HG03460 (cell line): ENCODE measurements around the gene FMN2.

Source experiments
- ATAC-seq: cut with Tn5 transposase; IDR thresholded peaks from one replicate; pipeline ENCODE4 v1.9.1; 2021; ENCODE audit not compliant: unreplicated experiment

The FMN2 gene

DNA sequence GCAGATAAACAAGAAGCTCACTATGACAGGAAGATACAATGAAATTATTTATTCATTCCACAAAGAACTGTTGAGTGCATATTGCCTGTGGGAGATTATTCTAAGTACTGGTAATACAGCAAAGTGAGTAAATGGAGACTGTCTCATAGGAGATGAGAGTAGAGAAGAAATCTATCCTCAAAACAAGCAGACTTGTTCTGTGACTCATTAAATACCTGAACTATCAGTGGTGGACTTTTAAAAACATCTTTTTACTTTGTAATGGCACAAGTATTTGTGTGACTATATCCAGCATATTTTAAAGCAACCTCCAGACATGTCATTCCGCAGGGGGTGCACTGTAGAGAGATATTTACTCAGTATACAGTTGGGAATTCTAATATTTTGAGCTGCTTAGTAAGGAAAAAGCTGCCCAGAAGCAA, 259.2 kb downstream of the FMN2 start:
- no peak for ATAC-seq

DNA sequence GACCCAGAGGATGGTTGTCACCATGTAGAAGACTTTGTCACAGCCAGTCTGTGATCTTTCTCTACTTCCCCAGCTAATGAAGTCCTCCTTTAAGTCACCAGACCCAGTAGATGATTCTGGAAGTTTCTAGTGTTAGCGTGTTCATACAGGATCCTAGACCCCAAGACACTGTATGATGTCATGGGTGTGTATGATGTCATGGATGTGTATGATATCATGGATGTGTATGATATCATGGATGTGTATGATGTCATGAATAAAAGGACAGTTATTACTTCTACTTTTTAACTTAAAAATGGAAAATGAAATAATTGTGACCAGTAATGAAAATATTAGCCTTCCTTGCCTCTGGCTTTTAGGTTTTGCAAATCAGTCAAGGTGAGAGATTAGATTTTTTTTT, 260.0 kb downstream of the FMN2 start:
- no peak for ATAC-seq

GRCh38 chr1:240352769-240353168, 261.1 kb downstream of the FMN2 start:
- no peak for ATAC-seq

- ATAC-seq: no peak
Measured at GRCh38 chr1:240356568-240356967, 264.9 kb downstream of the FMN2 start.

GRCh38 chr1:240362046-240362445, 270.4 kb downstream of the FMN2 start:
- ATAC-seq: no peak

DNA sequence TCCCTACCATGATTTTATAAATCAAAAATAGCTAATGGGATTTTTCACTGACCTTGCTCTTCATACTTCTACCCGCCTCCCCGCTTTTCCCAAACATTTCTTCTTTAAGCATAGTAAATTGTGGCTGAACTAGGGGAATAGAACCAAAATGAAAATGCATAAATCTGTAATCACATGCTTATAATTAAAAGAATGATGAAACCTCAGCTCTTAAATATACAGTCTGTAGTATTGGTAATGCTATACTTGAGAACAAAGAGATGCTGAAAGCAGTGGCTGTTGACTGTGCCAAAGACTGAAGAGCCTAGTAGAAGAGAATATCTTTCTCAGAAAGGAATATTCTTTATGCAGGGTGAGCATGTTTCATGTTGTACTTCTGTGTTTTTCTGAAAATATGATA, 271.1 kb downstream of the FMN2 start:
- no peak for ATAC-seq

DNA sequence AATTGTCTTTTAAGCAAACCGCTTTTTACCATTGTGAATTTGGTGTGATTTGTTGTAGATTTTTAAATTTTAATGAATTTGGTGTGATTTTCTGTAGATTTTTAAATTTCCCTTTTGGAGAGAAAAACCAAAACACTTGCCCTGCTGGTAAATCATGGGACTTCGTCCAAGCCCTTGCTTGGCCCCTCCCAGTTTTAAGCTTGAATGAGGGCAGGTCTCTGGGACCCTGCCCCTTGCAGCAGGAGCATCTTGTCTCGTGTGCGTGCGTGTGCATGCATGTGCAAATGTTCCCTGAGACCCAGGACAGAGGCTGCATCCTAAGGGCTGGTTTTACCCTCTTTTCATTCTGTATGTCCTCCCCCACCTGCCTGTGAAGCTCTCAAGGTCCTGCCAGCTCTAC, 271.6 kb downstream of the FMN2 start:
- ATAC-seq: no peak

GRCh38 chr1:240363914-240364313, 272.2 kb downstream of the FMN2 start:
- ATAC-seq: no peak

GRCh38 chr1:240366636-240367035, 275.0 kb downstream of the FMN2 start:
- ATAC-seq: no peak

DNA sequence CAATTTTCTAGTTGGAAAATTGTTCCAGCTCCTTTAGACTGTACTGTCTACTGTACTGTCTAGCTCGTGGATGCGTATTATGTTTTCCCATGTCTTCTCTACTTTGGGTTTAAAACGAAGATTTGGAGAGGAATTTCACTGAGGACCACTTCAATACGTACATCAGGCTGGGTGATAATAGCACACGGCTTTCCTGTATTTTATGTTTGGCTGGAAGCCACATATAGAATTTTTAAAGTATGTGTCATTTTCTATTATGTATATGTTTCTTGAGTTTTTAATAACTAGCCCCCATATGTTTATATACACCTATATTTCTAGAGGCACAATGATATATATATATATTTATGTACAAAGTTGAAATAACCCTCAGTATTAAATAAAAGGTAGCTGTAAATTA, 293.9 kb downstream of the FMN2 start:
- ATAC-seq: no peak

DNA sequence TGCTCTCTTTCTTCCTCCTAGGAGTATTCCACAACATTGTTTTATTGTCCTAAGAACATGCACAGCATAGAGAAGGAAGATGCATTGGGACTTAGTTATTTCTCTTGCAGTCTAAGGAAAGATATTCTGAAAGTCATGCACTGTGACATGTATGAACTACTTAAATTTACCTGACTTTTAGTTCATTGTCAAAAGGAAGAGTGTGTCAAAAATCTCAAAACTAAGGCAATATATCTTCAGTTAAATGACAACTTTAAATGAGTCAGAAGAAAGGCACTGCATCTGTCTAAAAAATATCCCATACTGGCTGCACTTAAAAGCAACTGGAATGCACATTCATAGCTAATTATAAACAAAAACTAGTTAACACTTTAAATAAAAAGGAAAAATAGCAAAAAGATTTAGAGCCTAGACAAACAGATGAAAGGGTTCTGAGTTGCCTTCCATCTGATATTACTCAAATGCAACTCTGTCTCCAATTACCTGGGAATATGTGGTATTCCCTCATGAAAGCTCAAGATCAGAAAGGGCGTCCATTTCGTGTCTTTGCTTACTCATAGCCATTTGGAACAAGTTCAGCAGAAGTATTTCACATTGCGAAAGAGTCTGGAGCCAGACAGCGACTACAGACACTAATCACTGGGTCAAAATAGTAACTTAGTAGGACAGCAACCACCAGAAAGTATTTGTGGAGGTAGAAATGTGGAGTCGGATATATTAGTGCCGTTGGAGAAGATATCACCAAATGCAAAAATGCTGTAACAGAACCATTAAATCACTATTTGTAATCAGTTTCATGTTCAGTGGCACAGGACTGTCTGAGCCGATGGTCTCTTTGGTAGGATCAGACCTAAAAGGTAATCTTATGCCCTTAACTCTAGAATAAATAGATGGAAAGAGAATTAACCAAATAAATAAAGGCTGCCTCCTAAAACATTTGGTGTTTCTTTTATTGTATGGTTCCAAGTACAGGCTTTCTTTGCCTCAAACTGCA, 294.6 kb downstream of the FMN2 start:
- ATAC-seq: no peak

DNA sequence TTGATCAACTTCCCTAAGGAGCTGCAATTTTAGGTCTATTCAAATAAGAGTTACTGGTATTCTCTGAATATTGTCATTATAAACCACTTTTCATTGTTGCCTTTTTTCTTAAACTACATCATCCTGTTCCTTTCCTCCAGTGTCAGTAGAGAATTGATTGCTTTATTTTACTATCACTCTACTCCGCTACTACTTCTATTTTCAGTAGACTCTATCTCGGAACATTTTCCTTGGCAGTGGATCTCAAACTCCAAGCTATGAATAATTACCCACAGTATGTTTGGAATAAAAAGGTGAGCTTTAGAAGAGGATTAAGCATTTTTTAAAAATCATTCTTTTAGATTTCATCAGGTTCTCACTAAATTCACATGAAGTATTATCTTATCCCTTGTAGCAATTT, 295.4 kb downstream of the FMN2 start:
- ATAC-seq: no peak

DNA sequence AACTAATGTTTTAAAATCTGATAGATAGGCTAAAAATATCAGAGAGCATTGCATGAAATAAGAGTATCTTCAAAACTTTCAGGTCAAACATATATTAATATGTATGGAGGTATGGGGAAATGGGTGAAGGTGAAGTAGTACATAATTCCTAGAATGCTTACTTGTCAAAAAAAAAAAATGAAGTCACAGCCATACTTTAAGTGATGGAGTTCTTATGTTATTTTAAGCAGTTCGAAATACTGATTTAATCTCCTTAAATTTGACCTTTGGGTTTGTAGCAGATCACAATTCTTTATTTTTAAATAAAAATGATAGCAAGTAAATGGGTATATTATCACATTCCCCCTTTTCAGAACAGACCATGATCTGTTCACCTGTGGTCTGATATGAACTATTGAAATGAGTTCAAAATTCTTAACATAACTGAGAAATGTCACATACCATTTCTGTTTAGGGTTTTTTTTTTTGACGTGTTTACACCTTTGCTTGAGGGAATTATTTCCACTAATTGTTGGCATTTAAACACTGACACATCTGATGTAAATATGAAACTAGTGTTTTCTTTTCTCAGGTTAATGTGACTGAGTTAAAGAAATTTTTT, 300.1 kb downstream of the FMN2 start:
- ATAC-seq: no peak

DNA sequence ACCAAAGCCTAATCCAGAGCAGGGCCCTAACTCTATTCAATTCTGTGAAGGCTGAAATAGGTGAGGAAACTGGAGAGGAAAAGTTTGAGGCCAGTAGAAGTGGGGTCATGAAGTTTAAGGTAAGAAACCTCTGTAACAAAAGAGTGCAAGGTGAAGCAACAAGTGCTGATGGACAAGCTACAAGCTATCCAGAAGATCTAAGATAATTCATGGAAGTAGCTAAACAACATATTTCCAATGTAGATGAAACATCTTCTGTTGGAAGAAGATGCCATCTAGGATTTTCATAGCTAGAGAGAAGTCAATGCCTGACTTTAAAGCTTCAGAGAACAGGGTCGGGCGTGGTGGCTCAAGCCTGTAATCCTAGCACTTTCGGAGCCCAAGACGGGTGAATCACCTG, 302.7 kb downstream of the FMN2 start:
- no peak for ATAC-seq

GRCh38 chr1:240395336-240395735, 303.7 kb downstream of the FMN2 start:
- ATAC-seq: no peak

DNA sequence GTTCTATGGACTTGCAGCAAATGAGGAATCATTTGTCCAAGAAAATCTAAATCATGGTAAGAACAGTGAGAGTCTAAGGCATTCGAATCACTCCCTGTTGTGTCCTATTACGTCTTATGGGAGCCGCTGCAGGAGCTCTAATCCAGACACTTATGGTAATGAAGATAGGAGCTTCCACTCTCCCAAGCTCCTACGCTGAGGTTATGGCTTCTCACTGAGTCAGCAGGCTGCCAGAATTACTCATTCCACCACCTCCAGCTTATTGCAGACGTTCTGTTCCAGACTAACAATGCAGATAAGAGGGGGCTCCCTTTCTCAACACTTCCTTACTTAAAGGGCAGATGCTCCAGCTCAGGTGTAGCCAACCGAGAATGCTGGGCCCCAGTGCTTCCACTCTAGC, 307.7 kb downstream of the FMN2 start:
- ATAC-seq: no peak

DNA sequence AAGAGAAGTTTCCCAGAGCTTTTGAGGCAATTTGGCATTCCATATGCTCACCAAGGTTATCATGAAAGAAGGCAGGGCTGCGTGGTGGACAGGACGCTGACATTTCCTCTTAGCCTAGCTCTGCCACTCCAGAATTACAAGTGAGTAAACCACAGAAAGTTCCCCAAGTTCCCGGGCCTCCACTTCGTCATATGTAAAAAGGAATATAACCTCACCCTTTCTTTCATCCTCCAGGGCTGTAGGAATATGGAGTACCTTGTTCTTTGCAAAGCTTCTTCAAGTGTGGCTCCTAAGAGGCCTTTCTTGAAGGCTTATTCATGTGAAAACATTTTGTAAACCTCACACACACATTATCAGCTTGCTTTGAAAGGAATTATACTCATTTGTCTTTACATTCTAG, 310.0 kb downstream of the FMN2 start:
- ATAC-seq: no peak

DNA sequence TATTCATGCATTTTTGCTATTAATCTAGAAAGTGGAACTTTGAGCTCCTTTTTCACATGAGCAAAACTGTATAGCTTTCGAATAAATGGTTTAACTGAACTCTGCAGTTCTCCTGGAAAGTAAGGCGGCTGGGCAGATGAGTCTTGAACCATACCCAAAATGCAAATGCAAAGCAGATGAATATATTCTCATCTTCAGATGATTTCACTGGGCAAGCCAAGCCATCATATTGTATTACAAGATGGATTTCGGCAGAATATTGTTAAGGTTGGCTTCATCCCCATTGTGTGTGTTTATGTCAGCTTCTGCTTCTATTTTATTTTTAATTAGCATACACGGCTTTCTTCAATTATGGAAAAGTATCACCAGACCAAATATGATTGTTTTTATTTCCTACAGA, 310.6 kb downstream of the FMN2 start:
- no peak for ATAC-seq

GRCh38 chr1:240404286-240404685, 312.6 kb downstream of the FMN2 start:
- no peak for ATAC-seq

GRCh38 chr1:240405751-240406150, 314.1 kb downstream of the FMN2 start:
- no peak for ATAC-seq

DNA sequence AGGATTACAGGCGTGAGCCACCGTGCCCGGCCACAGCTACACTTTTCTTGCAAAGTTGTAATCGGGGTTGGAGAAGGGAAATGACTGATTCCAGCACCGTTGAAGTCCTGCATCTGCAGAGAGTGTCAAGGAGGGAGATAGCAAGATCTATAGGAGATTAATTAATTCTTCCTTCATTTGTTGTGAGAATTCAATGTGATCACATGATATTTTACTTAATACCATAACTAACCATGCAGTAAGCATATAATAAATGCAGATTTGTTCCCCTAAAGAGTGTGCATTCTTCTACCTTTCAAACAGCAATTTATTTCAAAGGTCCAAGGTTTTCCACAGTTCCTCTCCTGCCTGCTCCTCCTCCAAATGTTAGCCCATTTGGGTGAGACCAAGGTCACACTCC, 315.7 kb downstream of the FMN2 start:
- ATAC-seq: no peak

- no peak for ATAC-seq
Measured at GRCh38 chr1:240409615-240410014, 317.9 kb downstream of the FMN2 start.
